ENCODE results near the gene ASIC2.

DNA sequence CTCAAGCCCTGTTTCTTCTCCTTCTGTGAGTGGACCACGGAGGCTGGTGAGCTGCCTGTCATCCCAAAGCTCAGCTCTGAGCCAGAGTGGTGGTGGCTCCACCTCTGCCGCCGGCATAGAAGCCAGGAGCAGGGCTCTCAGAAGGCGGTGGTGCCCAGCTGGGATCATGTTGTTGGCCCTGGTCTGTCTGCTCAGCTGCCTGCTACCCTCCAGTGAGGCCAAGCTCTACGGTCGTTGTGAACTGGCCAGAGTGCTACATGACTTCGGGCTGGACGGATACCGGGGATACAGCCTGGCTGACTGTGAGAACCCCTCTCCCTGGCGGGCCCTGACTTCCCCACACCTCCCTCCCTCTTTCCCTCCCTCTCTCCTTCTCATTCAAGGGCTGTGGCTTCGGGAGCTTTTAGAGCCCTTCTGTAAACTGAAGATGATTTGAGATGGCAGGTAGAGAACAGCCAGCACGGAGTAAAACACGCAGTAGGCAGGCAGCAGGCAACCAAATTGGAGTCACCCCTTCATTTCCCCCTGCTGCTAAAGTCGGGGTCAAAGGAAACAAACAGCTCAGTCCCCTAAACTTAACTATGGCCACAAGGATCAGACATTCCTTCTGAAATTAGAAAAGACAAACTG, 297.6 kb downstream of the ASIC2 start:
- no peak for TF ChIP-seq GATA2 (IDR thresholded peaks at IDR 0.05; ENCODE audit: low read depth, low read length)
- TF ChIP-seq GATA3 (IDR thresholded peaks at IDR 0.05; ENCODE audit: low read depth, low read length), result no peak

Data from SH-SY5Y (cell line).